Uterus (tissue), 4 donors: ENCODE data around the gene PPEF1. TPM values are rescaled to one million over a fixed set of nuclear protein-coding genes. Genes with fewer than 3 reads are reported as not detected.

Experiments
- DNase-seq, 2 donors: peaks; one replicate each; pipeline ENCODE4 v3.0.0-alpha.2; 2019 to 2020
- H3K27ac ChIP-seq, 2 donors: fragments of 200-600 bp; sonication (generic); 1 replicate in 1 of 2; 2 replicates in 1 of 2; pipeline ENCODE4 v1.5.1; 2016 to 2018
- H3K27me3 ChIP-seq, 2 donors: fragments of 200-600 bp; sonication (generic); one replicate each; pipeline ENCODE4 v1.5.1; 2018 to 2019; ENCODE audit warnings: control low read depth in 1 of 2
- H3K36me3 ChIP-seq, 2 donors: fragments of 200-600 bp; sonication (generic); one replicate each; pipeline ENCODE4 v1.5.1; 2019; ENCODE audit warnings: control low read depth in 1 of 2
- H3K4me1 ChIP-seq, 2 donors: fragments of 200-600 bp; sonication (generic); one replicate each; pipeline ENCODE4 v1.5.1; 2018 to 2019; ENCODE audit warnings: control low read depth in 1 of 2
- H3K4me3 ChIP-seq, 2 donors: fragments of 200-600 bp; sonication (generic); 1 replicate in 1 of 2; 2 replicates in 1 of 2; pipeline ENCODE4 v1.5.1; 2018 to 2019; ENCODE audit warnings: mild to moderate bottlenecking in 1 of 2
- H3K9me3 ChIP-seq, 2 donors: fragments of 200-600 bp; sonication (generic); one replicate each; pipeline ENCODE4 v1.5.1; 2019; ENCODE audit warnings: control low read depth in 1 of 2
- CTCF ChIP-seq, 4 experiments: fragments of 200-600 bp in 2 of 4; fragments of 450-650 bp in 2 of 4; sonication (generic) in 2 of 4; IDR thresholded peaks; one replicate each; pipeline ENCODE4 v1.5.1; 2016 to 2019; ENCODE audit warnings: antibody characterized with exemption in 4 of 4, mild to moderate bottlenecking in 2 of 4, moderate library complexity in 1 of 4
- POLR2A ChIP-seq, 2 donors: fragments of 450-650 bp; IDR thresholded peaks; one replicate each; pipeline ENCODE4 v1.6.1; 2016; ENCODE audit warnings: antibody characterized with exemption in 2 of 2, mild to moderate bottlenecking in 1 of 2, moderate library complexity in 1 of 2
- intact Hi-C: fragments of 100-400 bp; cut with DNase I; formaldehyde crosslinking; loops from one replicate; pipeline ENCODE4 v1.15.1; 2023; ENCODE audit warnings: low total_unique reads
- total RNA-seq, 4 donors: library from RNA; depleted of rRNA in 3 of 4; stranded (reverse); fragments of >200 nt in 3 of 4; gene quantifications; one replicate each; pipeline versions ENCODE4 v1.1.0 to v1.2.4, GENCODE V29; 2014 to 2023
- donor health status: DM: yes; HTN: yes; CAD: no.

The PPEF1 gene
- total RNA-seq, 4 donors from 2014 or later = under 0.01 to 0.76 TPM; not detected in 2

GRCh38 chrX:18873836-18874235 lies 166.4 kb downstream of the PPEF1 start:
- peak overlapping the region; percentile 65 to 77 for H3K27ac ChIP-seq
- intact Hi-C loops = no loop called here
- peaks cover 0 to 13% of the 10 kb centered on the region in 2 donors for H3K4me1 ChIP-seq
- H3K27me3 ChIP-seq = no peaks in the 10 kb centered on the region
- no peaks in the 10 kb centered on the region for H3K9me3 ChIP-seq
- peak overlapping the region in 1 of 2 donors; percentile 4 for H3K4me3 ChIP-seq
- no peak for DNase-seq
- TF ChIP-seq CTCF (IDR thresholded peaks at IDR 0.05) (no peak), POLR2A (IDR thresholded peaks at IDR 0.05) (no peak)
- no peaks in the 10 kb centered on the region for H3K36me3 ChIP-seq

GRCh38 chrX:18874560-18875255 lies 167.3 kb downstream of the PPEF1 start:
- H3K4me3 ChIP-seq = no peak overlapping the region
- no peaks in the 10 kb centered on the region for H3K9me3 ChIP-seq
- no peak overlapping the region for H3K27ac ChIP-seq
- H3K4me1 ChIP-seq = peaks cover 0 to 13% of the 10 kb centered on the region in 2 donors
- no peak for DNase-seq
- H3K36me3 ChIP-seq = no peaks in the 10 kb centered on the region
- TF ChIP-seq CTCF (IDR thresholded peaks at IDR 0.05) (no peak), POLR2A (IDR thresholded peaks at IDR 0.05) (no peak)
- intact Hi-C loops = no loop called here
- H3K27me3 ChIP-seq = no peaks in the 10 kb centered on the region

DNA sequence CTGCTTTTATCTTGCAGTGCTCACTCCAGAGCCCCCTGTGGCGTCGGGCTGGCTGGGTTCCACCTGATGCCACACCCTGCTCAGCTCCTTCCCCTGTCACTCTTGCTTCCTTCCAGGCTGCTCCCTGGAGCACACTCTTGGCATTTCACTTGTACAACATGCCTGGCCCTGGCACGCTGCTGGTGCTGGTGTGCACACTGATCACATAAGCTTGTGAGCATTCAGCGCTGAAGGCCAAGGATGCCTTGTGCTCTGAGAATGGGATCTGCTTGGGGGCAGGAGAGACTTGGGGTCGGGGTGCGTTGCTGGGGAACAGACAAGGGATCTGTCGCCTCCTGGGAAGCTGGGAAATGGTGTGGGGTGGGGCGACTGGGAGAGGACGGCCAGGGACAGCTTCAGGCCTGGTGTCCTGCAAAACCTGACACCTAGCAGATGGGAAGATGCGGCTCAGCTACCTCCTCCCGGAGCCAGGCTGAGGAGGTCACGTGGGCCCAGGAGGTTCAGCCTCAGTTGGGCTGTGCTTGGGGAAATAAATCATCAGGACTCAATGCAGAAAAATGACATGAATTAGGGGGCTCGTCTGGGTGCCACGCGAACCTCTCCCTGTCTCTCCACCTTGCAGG lies 167.9 kb downstream of the PPEF1 start:
- peaks cover 0 to 13% of the 10 kb centered on the region in 2 donors for H3K4me1 ChIP-seq
- DNase-seq = no peak
- H3K36me3 ChIP-seq = no peaks in the 10 kb centered on the region
- no peak for TF ChIP-seq POLR2A (IDR thresholded peaks at IDR 0.05)
- no peaks in the 10 kb centered on the region for H3K27me3 ChIP-seq
- peak overlapping the region in 1 of 2 donors; percentile 4 for H3K27ac ChIP-seq
- H3K4me3 ChIP-seq = no peak overlapping the region
- intact Hi-C loops = no loop called here
- no peaks in the 10 kb centered on the region for H3K9me3 ChIP-seq

DNA sequence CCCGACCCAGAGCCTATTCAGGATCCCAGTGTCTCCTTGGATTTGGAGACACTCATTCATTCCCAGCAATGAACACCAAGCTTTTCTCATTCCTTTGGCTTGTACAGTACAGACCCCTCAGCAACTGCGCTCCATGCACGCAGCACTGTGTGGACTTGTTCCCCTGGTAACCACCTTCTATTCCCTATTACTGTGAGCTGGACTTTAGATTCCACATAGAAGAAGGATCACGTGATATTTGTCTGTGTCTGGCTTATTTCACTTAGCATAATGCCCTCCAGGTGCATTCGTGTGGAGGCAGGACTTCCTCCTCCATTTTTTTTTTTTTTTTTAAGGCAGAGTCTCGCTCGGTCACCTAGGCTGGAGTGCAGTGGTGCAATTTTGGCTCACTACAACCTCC lies 170.0 kb downstream of the PPEF1 start:
- no peak for DNase-seq
- Histone ChIP-seq H3K4me3 (no peak overlapping the region), H3K27me3 (no peaks in the 10 kb centered on the region), H3K9me3 (no peaks in the 10 kb centered on the region), H3K36me3 (no peaks in the 10 kb centered on the region), H3K27ac (no peak overlapping the region), H3K4me1 (peaks cover 0 to 4% of the 10 kb centered on the region in 2 donors)
- no peak for TF ChIP-seq CTCF (IDR thresholded peaks at IDR 0.05)
- no peak for TF ChIP-seq POLR2A (IDR thresholded peaks at IDR 0.05)
- intact Hi-C loops = no loop called here

Other genes starting within 250 kb of the PPEF1 start
- not detected for gene RS1, start 35.5 kb upstream of the PPEF1 start, total RNA-seq